Activated CD8-positive, alpha-beta T cell treated with anti-CD3 and anti-CD28 coated beads for 36 hours (primary cell): ENCODE results near the gene LRRC72. TPM values are rescaled to one million over a fixed set of nuclear protein-coding genes. Genes with fewer than 3 reads are reported as not detected.

Source experiments
- ATAC-seq: fragments of 200-7000 bp; cut with Tn5 transposase; one replicate; pipeline ENCODE4 v1.10.0; 2021; ENCODE audit warnings: mild to moderate bottlenecking, moderate library complexity
- CTCF ChIA-PET: fragments of 350-600 bp; sonication (Branson Sonifier 250); formaldehyde crosslinking; loops from one replicate; lab custom pipeline; 2021; ENCODE audit warnings: antibody characterized with exemption; lab: Charles Lee
- POLR2A ChIA-PET: fragments of 350-600 bp; sonication (Branson Sonifier 250); formaldehyde crosslinking; loops from one replicate; lab custom pipeline; 2021; ENCODE audit warnings: antibody characterized with exemption; lab: Charles Lee
- DNase-seq: peaks from one replicate; pipeline ENCODE4 v3.0.0-alpha.2; 2020
- H3K27ac Mint-ChIP-seq: one replicate; pipeline ENCODE4 v1.8.0; 2021; ENCODE audit warnings: mild to moderate bottlenecking, mixed read lengths
- H3K27me3 Mint-ChIP-seq: one replicate; pipeline ENCODE4 v1.8.0; 2021; ENCODE audit warnings: mixed read lengths
- H3K36me3 Mint-ChIP-seq: one replicate; pipeline ENCODE4 v1.8.0; 2021; ENCODE audit warnings: low read depth, mixed read lengths
- H3K4me1 Mint-ChIP-seq: one replicate; pipeline ENCODE4 v1.8.0; 2021; ENCODE audit warnings: low read depth, mixed read lengths
- H3K4me3 Mint-ChIP-seq: one replicate; pipeline ENCODE4 v1.8.0; 2021; ENCODE audit warnings: mild to moderate bottlenecking, moderate library complexity, mixed read lengths
- H3K9me3 Mint-ChIP-seq: one replicate; pipeline ENCODE4 v1.8.0; 2021; ENCODE audit warnings: mixed read lengths
- CTCF ChIP-seq: fragments of 200-600 bp; IDR thresholded peaks from one replicate; pipeline ENCODE4 v1.8.0; 2022; ENCODE audit warnings: antibody characterized with exemption, mild to moderate bottlenecking
- intact Hi-C: fragments of 100-400 bp; cut with micrococcal nuclease; formaldehyde crosslinking; loops from one replicate; pipeline ENCODE4 v1.10.0; 2022
- total RNA-seq, 2 experiments: library from RNA; stranded (reverse); gene quantifications; one replicate each; pipeline ENCODE4 v1.2.3, GENCODE V29; 2021

The LRRC72 gene
- total RNA-seq, 2 experiments from 2014 or later = not detected

GRCh38 chr7:16619979-16620408 is 93.4 kb downstream of the LRRC72 start:
- Mint-ChIP-seq H3K9me3 (no peaks in the 10 kb centered on the region), H3K4me1 (peaks cover 21% of the 10 kb centered on the region), H3K27ac (peak overlapping the region; percentile 87), H3K36me3 (peaks cover 33% of the 10 kb centered on the region), H3K4me3 (peak overlapping the region; percentile 8), H3K27me3 (no peaks in the 10 kb centered on the region)
- peak; percentile 96 for ATAC-seq
- CTCF ChIA-PET = interaction anchor here (1.4 to 1.6 kb wide), 2 partner anchors 14 to 26 kb away, joined by 4 to 5 read pairs; partner anchors contain the start of genes ANKMY2 and BZW2
- intact Hi-C loops = loop anchor here (2.0 kb wide), 1 partner anchor 49 kb away; no protein-coding TSS in a partner anchor
- no peak for TF ChIP-seq CTCF
- DNase-seq = peak; percentile 37
- POLR2A ChIA-PET = interaction anchor here (1.3 to 5.3 kb wide), 2 partner anchors 11 to 26 kb away, joined by 5 to 29 read pairs; partner anchors contain the start of genes ANKMY2 and BZW2

GRCh38 chr7:16626388-16626787 is 99.8 kb downstream of the LRRC72 start:
- Mint-ChIP-seq H3K9me3 (no peaks in the 10 kb centered on the region), H3K4me3 (no peak overlapping the region), H3K36me3 (peaks cover 13% of the 10 kb centered on the region), H3K27ac (no peak overlapping the region), H3K27me3 (no peaks in the 10 kb centered on the region), H3K4me1 (peaks cover 6% of the 10 kb centered on the region)
- CTCF ChIA-PET = no interaction called here
- no peak for DNase-seq
- TF ChIP-seq CTCF = no peak
- POLR2A ChIA-PET = interaction anchor here (0.6 kb wide), 1 partner anchor 20 kb away, joined by 3 read pairs; no protein-coding TSS in a partner anchor
- ATAC-seq = no peak
- intact Hi-C loops = no loop called here

GRCh38 chr7:16627236-16627635 is 100.6 kb downstream of the LRRC72 start:
- Mint-ChIP-seq H3K4me1 (peaks cover 6% of the 10 kb centered on the region), H3K9me3 (no peaks in the 10 kb centered on the region), H3K36me3 (peaks cover 15% of the 10 kb centered on the region), H3K27ac (no peak overlapping the region), H3K27me3 (no peaks in the 10 kb centered on the region), H3K4me3 (no peak overlapping the region)
- intact Hi-C loops = no loop called here
- DNase-seq (no peak), ATAC-seq (no peak)
- ChIA-PET POLR2A (interaction anchor here (1.6 kb wide), 1 partner anchor 19 kb away, joined by 5 read pairs; the partner anchor contains the start of gene BZW2), CTCF (no interaction called here)
- TF ChIP-seq CTCF = no peak

GRCh38 chr7:16630654-16631053 is 104.0 kb downstream of the LRRC72 start:
- intact Hi-C loops = no loop called here
- Mint-ChIP-seq H3K36me3 (peaks cover 14% of the 10 kb centered on the region), H3K27me3 (no peaks in the 10 kb centered on the region), H3K9me3 (no peaks in the 10 kb centered on the region), H3K27ac (no peak overlapping the region), H3K4me1 (no peaks in the 10 kb centered on the region), H3K4me3 (no peak overlapping the region)
- POLR2A ChIA-PET = no interaction called here
- no peak for DNase-seq
- no peak for TF ChIP-seq CTCF
- ATAC-seq = no peak
- CTCF ChIA-PET = no interaction called here

Other genes with a start within 250 kb of the LRRC72 start
- gene CRPPA, start 105.3 kb upstream of the LRRC72 start, total RNA-seq = 1 to 10 TPM; 1.4 to 1.6 TPM
- not detected for gene SOSTDC1, start 61.1 kb upstream of the LRRC72 start, total RNA-seq
- 10 to 100 TPM in 1 of 2 experiments, 1 to 10 TPM in 1; 9.8 to 10.5 TPM for gene ANKMY2, start 118.9 kb downstream of the LRRC72 start, total RNA-seq
- gene BZW2, start 119.4 kb downstream of the LRRC72 start, total RNA-seq = 100 to 1,000 TPM; 120 to 123 TPM
- gene TSPAN13, start 226.9 kb downstream of the LRRC72 start, total RNA-seq = 1 to 10 TPM in 1 of 2 experiments, under 1 TPM in 1; 0.47 to 1.0 TPM